IPS DF 6.9 (cell line): Measurements from ENCODE around the gene ADCY3.
A peak's percentile ranks its signal among the peaks of the same experiment; 100 is the strongest.
"Not testable (repeated sequence)": the region's sequence is repeated elsewhere in the genome, so short reads cannot be mapped to it uniquely, and the experiment has no call there.

Experiments used
- DNase-seq: peaks from one replicate; pipeline ENCODE4 v3.0.0-alpha.2; 2013; ENCODE audit warnings: low read depth, low spot score
- H3K27ac ChIP-seq: one replicate; pipeline ENCODE4 v1.5.1; 2013; ENCODE audit warnings: low read length, control low read depth
- H3K27me3 ChIP-seq: 2 replicates; pipeline ENCODE4 v1.6.1; 2013; ENCODE audit warnings: mild to moderate bottlenecking, low read length; ENCODE audit not compliant: control insufficient read depth, insufficient read depth
- H3K36me3 ChIP-seq: 2 replicates; pipeline ENCODE4 v1.6.1; 2013; ENCODE audit warnings: low read length; ENCODE audit not compliant: control insufficient read depth, insufficient read depth
- H3K4me1 ChIP-seq: 2 replicates; pipeline ENCODE4 v1.6.1; 2013; ENCODE audit warnings: low read length; ENCODE audit not compliant: control insufficient read depth, insufficient read depth
- H3K4me3 ChIP-seq: 2 replicates; pipeline ENCODE4 v1.5.1; 2013; ENCODE audit warnings: mild to moderate bottlenecking, low read length
- H3K9me3 ChIP-seq: 2 replicates; pipeline ENCODE4 v1.6.1; 2013; ENCODE audit warnings: low read length, inconsistent platforms; ENCODE audit not compliant: control insufficient read depth, insufficient read depth
- WGBS: extraction: QIAGEN DNeasy Blood & Tissue Kit; methylation state at CpG from one replicate; pipeline ENCODE4 v1.1.7; 2013; ENCODE audit warnings: mixed read lengths, missing lambda C conversion rate; ENCODE audit not compliant: insufficient read length, insufficient coverage; 5-methylcytosine and 5-hydroxymethylcytosine counted together

Gene ADCY3

GRCh38 chr2:24800487-24800886, 119.5 kb downstream of the ADCY3 start:
- H3K36me3 ChIP-seq, H3K27ac ChIP-seq, H3K27me3 ChIP-seq, DNase-seq, H3K4me1 ChIP-seq, H3K4me3 ChIP-seq, H3K9me3 ChIP-seq: not testable (repeated sequence)
- no CpG with 5 or more reads among the region's 5 CpGs for WGBS

GRCh38 chr2:24797644-24798043, 122.4 kb downstream of the ADCY3 start:
- no peak overlapping the region for H3K27ac ChIP-seq
- DNase-seq = no peak
- H3K27me3 ChIP-seq = no peaks in the 10 kb centered on the region
- H3K36me3 ChIP-seq = peaks cover 7% of the 10 kb centered on the region
- WGBS = no CpG with 5 or more reads among the region's 2 CpGs
- H3K9me3 ChIP-seq = no peaks in the 10 kb centered on the region
- no peak overlapping the region for H3K4me3 ChIP-seq
- no peaks in the 10 kb centered on the region for H3K4me1 ChIP-seq

- no peak for DNase-seq
- Histone ChIP-seq H3K4me1 (no peaks in the 10 kb centered on the region; the same call in 1 of the 2 replicates), H3K27ac (no peak overlapping the region), H3K4me3 (peak overlapping the region; percentile 89), H3K36me3 (no peaks in the 10 kb centered on the region; the same call in 1 of the 2 replicates), H3K9me3 (no peaks in the 10 kb centered on the region), H3K27me3 (no peaks in the 10 kb centered on the region)
- no CpG with 5 or more reads among the region's 14 CpGs for WGBS
Measured at GRCh38 chr2:24793761-24794435, 126.1 kb downstream of the ADCY3 start.

GRCh38 chr2:24792874-24793760, 126.9 kb downstream of the ADCY3 start, which contains the start of the genes CENPO and PTRHD1:
CENPO (plus strand) TSS chr2:24793425; CDS start chr2:24793920, 495 bp downstream.
PTRHD1 (minus strand) TSS chr2:24793391; CDS start chr2:24793377, 14 bp downstream.
- WGBS = no CpG with 5 or more reads among the region's 74 CpGs
- no peak within 1 kb of the TSS for H3K27ac ChIP-seq

GRCh38 chr2:24792542-24792873, 127.5 kb downstream of the ADCY3 start:
- Histone ChIP-seq H3K9me3 (no peaks in the 10 kb centered on the region), H3K4me3 (peak overlapping the region; percentile 89; the same call in 1 of the 2 replicates), H3K36me3 (no peaks in the 10 kb centered on the region; the same call in 1 of the 2 replicates), H3K27me3 (no peaks in the 10 kb centered on the region), H3K4me1 (no peaks in the 10 kb centered on the region; the same call in 1 of the 2 replicates), H3K27ac (no peak overlapping the region)
- no CpG with 5 or more reads among the region's 6 CpGs for WGBS
- no peak for DNase-seq

More at GRCh38 chr2:24792874-24793760, 126.9 kb downstream of the ADCY3 start, which contains the start of the genes CENPO and PTRHD1:
- no peaks in the 10 kb centered on the region; the same call in 1 of the 2 replicates for H3K36me3 ChIP-seq
- H3K27me3 ChIP-seq = no peaks in the 10 kb centered on the region
- H3K9me3 ChIP-seq = no peaks in the 10 kb centered on the region
- no peaks in the 10 kb centered on the region; the same call in 1 of the 2 replicates for H3K4me1 ChIP-seq
- peak within 1 kb of the TSS; percentile 89 for H3K4me3 ChIP-seq
- DNase-seq = peak; percentile 90

GRCh38 chr2:24791452-24791851, 128.6 kb downstream of the ADCY3 start:
- no peak overlapping the region for H3K27ac ChIP-seq
- no peak for DNase-seq
- no peaks in the 10 kb centered on the region; the same call in 1 of the 2 replicates for H3K4me1 ChIP-seq
- WGBS = no CpG with 5 or more reads among the region's 5 CpGs
- H3K4me3 ChIP-seq = no peak overlapping the region
- no peaks in the 10 kb centered on the region; the same call in 1 of the 2 replicates for H3K36me3 ChIP-seq
- no peaks in the 10 kb centered on the region for H3K9me3 ChIP-seq
- H3K27me3 ChIP-seq = no peaks in the 10 kb centered on the region

GRCh38 chr2:24788816-24789215, 131.2 kb downstream of the ADCY3 start:
- Histone ChIP-seq H3K27me3 (no peaks in the 10 kb centered on the region), H3K9me3 (no peaks in the 10 kb centered on the region), H3K27ac (no peak overlapping the region), H3K36me3 (no peaks in the 10 kb centered on the region; the same call in 1 of the 2 replicates), H3K4me3 (no peak overlapping the region), H3K4me1 (peaks cover 1% of the 10 kb centered on the region; the same call in 1 of the 2 replicates)
- 100% methylated on average over 1 of the region's 3 CpGs for WGBS
- DNase-seq = no peak

- H3K27me3 ChIP-seq = no peaks in the 10 kb centered on the region
- 100% methylated on average over 1 of the region's 2 CpGs for WGBS
- H3K9me3 ChIP-seq = no peaks in the 10 kb centered on the region
- no peak overlapping the region for H3K27ac ChIP-seq
- no peaks in the 10 kb centered on the region; the same call in 1 of the 2 replicates for H3K36me3 ChIP-seq
- no peak overlapping the region for H3K4me3 ChIP-seq
- no peak for DNase-seq
- H3K4me1 ChIP-seq = peaks cover 1% of the 10 kb centered on the region; the same call in 1 of the 2 replicates
Measured at GRCh38 chr2:24787532-24787931, 132.5 kb downstream of the ADCY3 start.

- H3K9me3 ChIP-seq = no peaks in the 10 kb centered on the region
- H3K36me3 ChIP-seq = no peaks in the 10 kb centered on the region; the same call in 1 of the 2 replicates
- H3K27ac ChIP-seq = no peak overlapping the region
- no peaks in the 10 kb centered on the region for H3K27me3 ChIP-seq
- no peak overlapping the region for H3K4me3 ChIP-seq
- DNase-seq = no peak
- no CpG with 5 or more reads among the region's 6 CpGs for WGBS
- 0 out of 2 replicates have a peak, but pooled peaks cover 1% of the 10 kb centered on the region for H3K4me1 ChIP-seq
Measured at GRCh38 chr2:24785671-24786321, 134.2 kb downstream of the ADCY3 start.

GRCh38 chr2:24783641-24784040, 136.4 kb downstream of the ADCY3 start:
- Histone ChIP-seq H3K4me1 (0 out of 2 replicates have a peak, but pooled peaks cover 1% of the 10 kb centered on the region), H3K27ac (no peak overlapping the region), H3K9me3 (no peaks in the 10 kb centered on the region), H3K4me3 (no peak overlapping the region), H3K27me3 (no peaks in the 10 kb centered on the region), H3K36me3 (no peaks in the 10 kb centered on the region)
- no CpG with 5 or more reads among the region's 3 CpGs for WGBS
- no peak for DNase-seq
